HG03520 (cell line): ENCODE data around the gene PBX2.

Experiments used
- ATAC-seq: cut with Tn5 transposase; IDR thresholded peaks from one replicate; pipeline ENCODE4 v1.9.1; 2021; ENCODE audit warnings: mild to moderate bottlenecking, moderate library complexity; ENCODE audit not compliant: unreplicated experiment

The PBX2 gene

GRCh38 chr6:32175322-32175710 lies 14.7 kb downstream of the PBX2 start:
- ATAC-seq, result no peak

GRCh38 chr6:32174416-32174815 lies 15.6 kb downstream of the PBX2 start:
- no peak for ATAC-seq

- no peak for ATAC-seq
These were observed 16.8 kb downstream of the PBX2 start for GRCh38 chr6:32173051-32173727.

- no peak for ATAC-seq
These were observed 18.8 kb downstream of the PBX2 start for GRCh38 chr6:32171234-32171633.

- ATAC-seq, result no peak
These were observed 19.7 kb downstream of the PBX2 start for GRCh38 chr6:32170294-32170693.

- ATAC-seq, result no peak
These were observed 21.0 kb downstream of the PBX2 start for GRCh38 chr6:32168807-32169591.

GRCh38 chr6:32168350-32168749 lies 21.7 kb downstream of the PBX2 start:
- no peak for ATAC-seq

GRCh38 chr6:32167761-32168262 lies 22.2 kb downstream of the PBX2 start:
- no peak for ATAC-seq

- no peak for ATAC-seq
These were observed 22.7 kb downstream of the PBX2 start for GRCh38 chr6:32167154-32167760.

- ATAC-seq, result no peak
These were observed 23.5 kb downstream of the PBX2 start for GRCh38 chr6:32166411-32167061.

- ATAC-seq, result no peak
These were observed 25.7 kb downstream of the PBX2 start, which contains the start of gene EGFL8 for GRCh38 chr6:32164295-32164694. TSS of gene EGFL8 (plus strand) at chr6:32164595. CDS start at chr6:32166166, 1,571 bp downstream.

- ATAC-seq, result no peak
These were observed 26.3 kb downstream of the PBX2 start for GRCh38 chr6:32163559-32164258.

GRCh38 chr6:32158052-32158451 lies 31.9 kb downstream of the PBX2 start:
- ATAC-seq, result no peak

GRCh38 chr6:32156891-32157290 lies 33.1 kb downstream of the PBX2 start:
- ATAC-seq, result no peak

- no peak for ATAC-seq
These were observed 35.4 kb downstream of the PBX2 start for GRCh38 chr6:32154514-32155161.

GRCh38 chr6:32153564-32154513 lies 36.2 kb downstream of the PBX2 start, which contains the start of gene PPT2:
TSS of gene PPT2 (plus strand) at chr6:32154141. CDS start at chr6:32154595, 454 bp downstream.
- ATAC-seq, result no peak

GRCh38 chr6:32152769-32153563 lies 37.0 kb downstream of the PBX2 start:
- no peak for ATAC-seq
